OCI-LY3 (cell line): ENCODE measurements around the gene PRL.

ENCODE experiments used
- CTCF ChIP-seq: fragments of 200-600, 300-600 bp; sonication (generic); IDR thresholded peaks from 2 replicates; pipeline ENCODE4 v1.5.1; 2014; ENCODE audit warnings: antibody characterized with exemption, low read length, low read depth
- EZH2phosphoT487 ChIP-seq: fragments of 200-600 bp; shearing (Covaris generic); IDR thresholded peaks from 2 replicates; pipeline ENCODE4 v1.6.1; 2018; ENCODE audit warnings: antibody characterized with exemption, mixed run types, low read depth

- TF ChIP-seq CTCF (no peak), EZH2phosphoT487 (no peak)
These were observed 6.8 kb downstream of the PRL start for GRCh38 chr6:22290045-22290444.
